Fibroblast of the aortic adventitia (primary cell): ENCODE results near the gene PTGES. TPM values are rescaled to one million over a fixed set of nuclear protein-coding genes. Genes with fewer than 3 reads are reported as not detected.

ENCODE experiments used
- DNase-seq: peaks from one replicate; pipeline ENCODE4 v3.0.0-alpha.2; 2010; ENCODE audit warnings: low read depth
- H3K4me3 ChIP-seq: 2 replicates; pipeline ENCODE4 v1.5.1; 2011; ENCODE audit warnings: low read depth, mild to moderate bottlenecking, control low read depth, low read length, moderate library complexity
- CTCF ChIP-seq: IDR thresholded peaks from 2 replicates; pipeline ENCODE4 v1.5.1; 2011; ENCODE audit warnings: mild to moderate bottlenecking, low read length, control low read depth, inconsistent platforms; ENCODE audit not compliant: insufficient read depth
- total RNA-seq: library from RNA; depleted of rRNA; stranded (reverse); fragments of >200 nt; gene quantifications from 2 replicates; pipeline ENCODE4 v1.2.3, GENCODE V29; 2012; ENCODE audit warnings: low replicate concordance

PTGES gene
- total RNA-seq, 1 donor: 6.9 TPM

GRCh38 chr9:129724456-129725190 is 28.2 kb downstream of the PTGES start:
- no peak for TF ChIP-seq CTCF
- H3K4me3 ChIP-seq: no peak overlapping the region
- no peak for DNase-seq

- no peak for DNase-seq
- no peak overlapping the region for H3K4me3 ChIP-seq
- TF ChIP-seq CTCF: no peak
Measured at GRCh38 chr9:129722913-129723312, 29.9 kb downstream of the PTGES start.

GRCh38 chr9:129720865-129721545 is 31.8 kb downstream of the PTGES start:
- H3K4me3 ChIP-seq: no peak overlapping the region
- DNase-seq: no peak
- TF ChIP-seq CTCF: no peak

GRCh38 chr9:129720181-129720864 is 32.5 kb downstream of the PTGES start:
- TF ChIP-seq CTCF: peak; percentile 28
- no peak for DNase-seq
- H3K4me3 ChIP-seq: no peak overlapping the region

- no peak overlapping the region for H3K4me3 ChIP-seq
- TF ChIP-seq CTCF: no peak
- no peak for DNase-seq
Measured at GRCh38 chr9:129719135-129719534, 33.7 kb downstream of the PTGES start.

GRCh38 chr9:129718647-129719046 is 34.2 kb downstream of the PTGES start:
- no peak for TF ChIP-seq CTCF
- H3K4me3 ChIP-seq: no peak overlapping the region
- no peak for DNase-seq
